ENCODE measurements around the gene MROH9.

- TF ChIP-seq, protein P1, sequence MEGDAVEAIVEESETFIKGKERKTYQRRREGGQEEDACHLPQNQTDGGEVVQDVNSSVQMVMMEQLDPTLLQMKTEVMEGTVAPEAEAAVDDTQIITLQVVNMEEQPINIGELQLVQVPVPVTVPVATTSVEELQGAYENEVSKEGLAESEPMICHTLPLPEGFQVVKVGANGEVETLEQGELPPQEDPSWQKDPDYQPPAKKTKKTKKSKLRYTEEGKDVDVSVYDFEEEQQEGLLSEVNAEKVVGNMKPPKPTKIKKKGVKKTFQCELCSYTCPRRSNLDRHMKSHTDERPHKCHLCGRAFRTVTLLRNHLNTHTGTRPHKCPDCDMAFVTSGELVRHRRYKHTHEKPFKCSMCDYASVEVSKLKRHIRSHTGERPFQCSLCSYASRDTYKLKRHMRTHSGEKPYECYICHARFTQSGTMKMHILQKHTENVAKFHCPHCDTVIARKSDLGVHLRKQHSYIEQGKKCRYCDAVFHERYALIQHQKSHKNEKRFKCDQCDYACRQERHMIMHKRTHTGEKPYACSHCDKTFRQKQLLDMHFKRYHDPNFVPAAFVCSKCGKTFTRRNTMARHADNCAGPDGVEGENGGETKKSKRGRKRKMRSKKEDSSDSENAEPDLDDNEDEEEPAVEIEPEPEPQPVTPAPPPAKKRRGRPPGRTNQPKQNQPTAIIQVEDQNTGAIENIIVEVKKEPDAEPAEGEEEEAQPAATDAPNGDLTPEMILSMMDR (optimal IDR thresholded peaks at IDR 0.05 in 1 of 3, IDR thresholded peaks at IDR 0.05 in 1 of 3, conservative IDR thresholded peaks at IDR 0.05 in 1 of 3; ENCODE audit: extremely low read depth in 1 of 3, insufficient read depth in 2 of 3, low read length in 3 of 3) = peak in 2 of 3 experiments; percentile 52 to 55
- no peak for TF ChIP-seq EZH2 (IDR thresholded peaks at IDR 0.05; ENCODE audit: low read length)
Measured at GRCh38 chr1:170967042-170967910, 31.9 kb downstream of the MROH9 start.
